ENCODE results near the gene SNAPC1. TPM values are rescaled to one million over a fixed set of nuclear protein-coding genes. Genes with fewer than 3 reads are reported as not detected.

SNAPC1 gene
- total and polyA plus RNA-seq, 2 of the 13 experiments (the other 11 are each of a cell fraction or from before 2014, with no cell fraction given): 2.6 to 8.5 TPM

DNA sequence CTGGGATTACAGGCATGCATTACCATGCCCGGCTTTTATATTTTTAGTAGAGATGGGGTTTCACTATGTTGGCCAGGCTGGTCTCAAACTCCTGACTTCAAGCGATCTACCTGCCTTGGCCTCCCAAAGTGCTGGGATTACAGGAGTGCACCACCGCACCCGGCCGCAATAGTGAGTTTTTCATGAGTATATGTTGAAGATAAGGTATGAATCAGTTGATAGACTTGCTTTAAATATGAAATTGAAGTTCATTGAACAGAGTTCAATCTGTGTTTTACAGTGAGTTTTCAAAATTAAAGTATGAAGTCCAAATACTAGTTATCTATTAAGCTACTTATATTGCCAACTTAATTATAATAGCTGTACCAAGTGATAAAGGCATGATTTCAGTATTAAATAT is 35.1 kb downstream of the SNAPC1 start:
- H3K36me3 ChIP-seq (replicated peaks in 1 of 2; ENCODE audit: control insufficient read depth in 1 of 2, insufficient read depth in 2 of 2, low read length in 2 of 2): peaks cover 0 to 12% of the 10 kb centered on the region in 2 experiments; a peak in 2 of 5 replicates
- no peaks in the 10 kb centered on the region for H4K20me1 ChIP-seq (ENCODE audit: insufficient read depth, low read length)
- no peak overlapping the region for H3K4me2 ChIP-seq (ENCODE audit: low read depth, low read length)
- no peak overlapping the region for H2AFZ ChIP-seq (ENCODE audit: low read length)
- ChIA-PET CTCF (ENCODE audit: low intra/inter-chr PET ratio, low total read pairs) (no interaction called here), POLR2A (no interaction called here)
- intact Hi-C loops (cut with micrococcal nuclease; ENCODE audit: unreplicated experiment): no loop called here
- no peak for ATAC-seq
- no TSS peak for BruUV-seq (replicated peaks)
- no peaks in the 10 kb centered on the region for H3K79me2 ChIP-seq (ENCODE audit: insufficient read depth, low read length)
- in situ Hi-C loops (cut with HindIII; ENCODE audit: extremely low pct_ligation_motif_present, low pct_unique_long_range_greater_than_20kb): no loop called here
- H3K9ac ChIP-seq (ENCODE audit: insufficient read depth, low read depth, low read length): no peak overlapping the region
- H3K4me3 ChIP-seq (replicated peaks in 1 of 3; ENCODE audit: insufficient read depth in 1 of 3, low read depth in 2 of 3, low read length in 3 of 3): no peak overlapping the region
- FAIRE-seq: no peak
- H3K4me1 ChIP-seq (ENCODE audit: insufficient read depth, low read length): no peaks in the 10 kb centered on the region
- H3K27ac ChIP-seq (ENCODE audit: extremely low read length, insufficient read depth, low read length): no peak overlapping the region
- 93% methylated on average over 5 of the region's 5 CpGs for WGBS (ENCODE audit: low lambda C conversion rate)
- no peaks in the 10 kb centered on the region for H3K9me3 ChIP-seq (ENCODE audit: low read length)
- TF ChIP-seq ZNF567 (CRISPR knock-in tag; IDR thresholded peaks at IDR 0.05; ENCODE audit: borderline replicate concordance) (no peak), ZKSCAN5 (CRISPR knock-in tag; IDR thresholded peaks at IDR 0.05) (no peak), ZC3H13 (CRISPR knock-in tag; IDR thresholded peaks at IDR 0.05) (no peak), JUND (CRISPR knock-in tag; IDR thresholded peaks at IDR 0.05) (no peak), ZNF253 (CRISPR knock-in tag; IDR thresholded peaks at IDR 0.05; ENCODE audit: borderline replicate concordance) (no peak), MED13 (CRISPR knock-in tag; IDR thresholded peaks at IDR 0.05) (no peak), PRMT3 (CRISPR knock-in tag; IDR thresholded peaks at IDR 0.05; ENCODE audit: borderline replicate concordance, low read depth) (no peak), SNRNP70 (IDR thresholded peaks at IDR 0.05; ENCODE audit: low read depth, low read length) (no peak)
- TF ChIP-seq, protein P1, sequence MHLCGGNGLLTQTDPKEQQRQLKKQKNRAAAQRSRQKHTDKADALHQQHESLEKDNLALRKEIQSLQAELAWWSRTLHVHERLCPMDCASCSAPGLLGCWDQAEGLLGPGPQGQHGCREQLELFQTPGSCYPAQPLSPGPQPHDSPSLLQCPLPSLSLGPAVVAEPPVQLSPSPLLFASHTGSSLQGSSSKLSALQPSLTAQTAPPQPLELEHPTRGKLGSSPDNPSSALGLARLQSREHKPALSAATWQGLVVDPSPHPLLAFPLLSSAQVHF (CRISPR knock-in tag; IDR thresholded peaks at IDR 0.05): no peak
- TF ChIP-seq, protein P2, sequence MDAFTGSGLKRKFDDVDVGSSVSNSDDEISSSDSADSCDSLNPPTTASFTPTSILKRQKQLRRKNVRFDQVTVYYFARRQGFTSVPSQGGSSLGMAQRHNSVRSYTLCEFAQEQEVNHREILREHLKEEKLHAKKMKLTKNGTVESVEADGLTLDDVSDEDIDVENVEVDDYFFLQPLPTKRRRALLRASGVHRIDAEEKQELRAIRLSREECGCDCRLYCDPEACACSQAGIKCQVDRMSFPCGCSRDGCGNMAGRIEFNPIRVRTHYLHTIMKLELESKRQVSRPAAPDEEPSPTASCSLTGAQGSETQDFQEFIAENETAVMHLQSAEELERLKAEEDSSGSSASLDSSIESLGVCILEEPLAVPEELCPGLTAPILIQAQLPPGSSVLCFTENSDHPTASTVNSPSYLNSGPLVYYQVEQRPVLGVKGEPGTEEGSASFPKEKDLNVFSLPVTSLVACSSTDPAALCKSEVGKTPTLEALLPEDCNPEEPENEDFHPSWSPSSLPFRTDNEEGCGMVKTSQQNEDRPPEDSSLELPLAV (CRISPR knock-in tag; conservative IDR thresholded peaks at IDR 0.05; ENCODE audit: low read depth): no peak
- TF ChIP-seq, protein P3, sequence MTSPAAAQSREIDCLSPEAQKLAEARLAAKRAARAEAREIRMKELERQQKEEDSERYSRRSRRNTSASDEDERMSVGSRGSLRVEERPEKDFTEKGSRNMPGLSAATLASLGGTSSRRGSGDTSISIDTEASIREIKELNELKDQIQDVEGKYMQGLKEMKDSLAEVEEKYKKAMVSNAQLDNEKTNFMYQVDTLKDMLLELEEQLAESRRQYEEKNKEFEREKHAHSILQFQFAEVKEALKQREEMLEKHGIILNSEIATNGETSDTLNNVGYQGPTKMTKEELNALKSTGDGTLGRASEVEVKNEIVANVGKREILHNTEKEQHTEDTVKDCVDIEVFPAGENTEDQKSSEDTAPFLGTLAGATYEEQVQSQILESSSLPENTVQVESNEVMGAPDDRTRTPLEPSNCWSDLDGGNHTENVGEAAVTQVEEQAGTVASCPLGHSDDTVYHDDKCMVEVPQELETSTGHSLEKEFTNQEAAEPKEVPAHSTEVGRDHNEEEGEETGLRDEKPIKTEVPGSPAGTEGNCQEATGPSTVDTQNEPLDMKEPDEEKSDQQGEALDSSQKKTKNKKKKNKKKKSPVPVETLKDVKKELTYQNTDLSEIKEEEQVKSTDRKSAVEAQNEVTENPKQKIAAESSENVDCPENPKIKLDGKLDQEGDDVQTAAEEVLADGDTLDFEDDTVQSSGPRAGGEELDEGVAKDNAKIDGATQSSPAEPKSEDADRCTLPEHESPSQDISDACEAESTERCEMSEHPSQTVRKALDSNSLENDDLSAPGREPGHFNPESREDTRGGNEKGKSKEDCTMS (CRISPR knock-in tag; conservative IDR thresholded peaks at IDR 0.05): no peak
- TF ChIP-seq, protein P4, sequence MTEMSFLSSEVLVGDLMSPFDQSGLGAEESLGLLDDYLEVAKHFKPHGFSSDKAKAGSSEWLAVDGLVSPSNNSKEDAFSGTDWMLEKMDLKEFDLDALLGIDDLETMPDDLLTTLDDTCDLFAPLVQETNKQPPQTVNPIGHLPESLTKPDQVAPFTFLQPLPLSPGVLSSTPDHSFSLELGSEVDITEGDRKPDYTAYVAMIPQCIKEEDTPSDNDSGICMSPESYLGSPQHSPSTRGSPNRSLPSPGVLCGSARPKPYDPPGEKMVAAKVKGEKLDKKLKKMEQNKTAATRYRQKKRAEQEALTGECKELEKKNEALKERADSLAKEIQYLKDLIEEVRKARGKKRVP (CRISPR knock-in tag; IDR thresholded peaks at IDR 0.05): no peak
- TF ChIP-seq, protein P5, sequence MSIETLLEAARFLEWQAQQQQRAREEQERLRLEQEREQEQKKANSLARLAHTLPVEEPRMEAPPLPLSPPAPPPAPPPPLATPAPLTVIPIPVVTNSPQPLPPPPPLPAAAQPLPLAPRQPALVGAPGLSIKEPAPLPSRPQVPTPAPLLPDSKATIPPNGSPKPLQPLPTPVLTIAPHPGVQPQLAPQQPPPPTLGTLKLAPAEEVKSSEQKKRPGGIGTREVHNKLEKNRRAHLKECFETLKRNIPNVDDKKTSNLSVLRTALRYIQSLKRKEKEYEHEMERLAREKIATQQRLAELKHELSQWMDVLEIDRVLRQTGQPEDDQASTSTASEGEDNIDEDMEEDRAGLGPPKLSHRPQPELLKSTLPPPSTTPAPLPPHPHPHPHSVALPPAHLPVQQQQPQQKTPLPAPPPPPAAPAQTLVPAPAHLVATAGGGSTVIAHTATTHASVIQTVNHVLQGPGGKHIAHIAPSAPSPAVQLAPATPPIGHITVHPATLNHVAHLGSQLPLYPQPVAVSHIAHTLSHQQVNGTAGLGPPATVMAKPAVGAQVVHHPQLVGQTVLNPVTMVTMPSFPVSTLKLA (IDR thresholded peaks at IDR 0.05): no peak
- TF ChIP-seq, protein P6, sequence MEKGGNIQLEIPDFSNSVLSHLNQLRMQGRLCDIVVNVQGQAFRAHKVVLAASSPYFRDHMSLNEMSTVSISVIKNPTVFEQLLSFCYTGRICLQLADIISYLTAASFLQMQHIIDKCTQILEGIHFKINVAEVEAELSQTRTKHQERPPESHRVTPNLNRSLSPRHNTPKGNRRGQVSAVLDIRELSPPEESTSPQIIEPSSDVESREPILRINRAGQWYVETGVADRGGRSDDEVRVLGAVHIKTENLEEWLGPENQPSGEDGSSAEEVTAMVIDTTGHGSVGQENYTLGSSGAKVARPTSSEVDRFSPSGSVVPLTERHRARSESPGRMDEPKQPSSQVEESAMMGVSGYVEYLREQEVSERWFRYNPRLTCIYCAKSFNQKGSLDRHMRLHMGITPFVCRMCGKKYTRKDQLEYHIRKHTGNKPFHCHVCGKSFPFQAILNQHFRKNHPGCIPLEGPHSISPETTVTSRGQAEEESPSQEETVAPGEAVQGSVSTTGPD (CRISPR knock-in tag; IDR thresholded peaks at IDR 0.05): no peak
- DNase-seq (ENCODE audit: low spot score): no peak
- H3K27me3 ChIP-seq (ENCODE audit: control insufficient read depth in 1 of 2, insufficient read depth in 2 of 2, low read length in 2 of 2): no peaks in the 10 kb centered on the region
